IPS-15b (cell line): ENCODE results near the gene SPX.

Experiments used
- H3K27me3 ChIP-seq: one replicate; pipeline ENCODE4 v1.6.1; 2013; ENCODE audit warnings: low read length; ENCODE audit not compliant: control insufficient read depth, insufficient read depth
- H3K36me3 ChIP-seq: one replicate; pipeline ENCODE4 v1.6.1; 2013; ENCODE audit warnings: low read length; ENCODE audit not compliant: control insufficient read depth, insufficient read depth
- H3K4me1 ChIP-seq: one replicate; pipeline ENCODE4 v1.6.1; 2013; ENCODE audit warnings: mild to moderate bottlenecking, low read length; ENCODE audit not compliant: control insufficient read depth, insufficient read depth
- H3K4me3 ChIP-seq: one replicate; pipeline ENCODE4 v1.5.1; 2013; ENCODE audit warnings: low read depth, low read length
- H3K9ac ChIP-seq: one replicate; pipeline ENCODE4 v1.6.1; 2013; ENCODE audit warnings: low read depth, mild to moderate bottlenecking, low read length
- H3K9me3 ChIP-seq: one replicate; pipeline ENCODE4 v1.6.1; 2013; ENCODE audit warnings: mild to moderate bottlenecking, low read length; ENCODE audit not compliant: control insufficient read depth, insufficient read depth

Gene SPX

GRCh38 chr12:21541773-21542172 is 15.7 kb downstream of the SPX start:
- Histone ChIP-seq H3K4me1 (no peaks in the 10 kb centered on the region), H3K4me3 (no peak overlapping the region), H3K36me3 (no peaks in the 10 kb centered on the region), H3K27me3 (no peaks in the 10 kb centered on the region), H3K9me3 (no peaks in the 10 kb centered on the region), H3K9ac (no peak overlapping the region)

GRCh38 chr12:21542403-21542802 is 16.3 kb downstream of the SPX start:
- H3K27me3 ChIP-seq: no peaks in the 10 kb centered on the region
- no peak overlapping the region for H3K4me3 ChIP-seq
- H3K4me1 ChIP-seq: no peaks in the 10 kb centered on the region
- no peaks in the 10 kb centered on the region for H3K36me3 ChIP-seq
- H3K9me3 ChIP-seq: no peaks in the 10 kb centered on the region
- H3K9ac ChIP-seq: no peak overlapping the region

GRCh38 chr12:21543151-21543550 is 17.1 kb downstream of the SPX start:
- H3K9me3 ChIP-seq: no peaks in the 10 kb centered on the region
- H3K36me3 ChIP-seq: no peaks in the 10 kb centered on the region
- H3K4me1 ChIP-seq: no peaks in the 10 kb centered on the region
- no peak overlapping the region for H3K4me3 ChIP-seq
- H3K27me3 ChIP-seq: no peaks in the 10 kb centered on the region
- no peak overlapping the region for H3K9ac ChIP-seq

GRCh38 chr12:21545557-21545956 is 19.5 kb downstream of the SPX start:
- no peaks in the 10 kb centered on the region for H3K4me1 ChIP-seq
- H3K9me3 ChIP-seq: no peaks in the 10 kb centered on the region
- H3K36me3 ChIP-seq: no peaks in the 10 kb centered on the region
- no peaks in the 10 kb centered on the region for H3K27me3 ChIP-seq
- no peak overlapping the region for H3K4me3 ChIP-seq
- H3K9ac ChIP-seq: no peak overlapping the region

- Histone ChIP-seq H3K27me3 (no peaks in the 10 kb centered on the region), H3K9me3 (no peaks in the 10 kb centered on the region), H3K36me3 (no peaks in the 10 kb centered on the region), H3K4me1 (no peaks in the 10 kb centered on the region), H3K4me3 (no peak overlapping the region), H3K9ac (no peak overlapping the region)
Measured at GRCh38 chr12:21546716-21547115, 20.6 kb downstream of the SPX start.

GRCh38 chr12:21547437-21547836 is 21.3 kb downstream of the SPX start:
- no peaks in the 10 kb centered on the region for H3K27me3 ChIP-seq
- H3K4me1 ChIP-seq: no peaks in the 10 kb centered on the region
- no peaks in the 10 kb centered on the region for H3K9me3 ChIP-seq
- no peaks in the 10 kb centered on the region for H3K36me3 ChIP-seq
- no peak overlapping the region for H3K4me3 ChIP-seq
- H3K9ac ChIP-seq: no peak overlapping the region

GRCh38 chr12:21551841-21552465 is 25.9 kb downstream of the SPX start:
- Histone ChIP-seq H3K9me3 (no peaks in the 10 kb centered on the region), H3K36me3 (no peaks in the 10 kb centered on the region), H3K4me1 (no peaks in the 10 kb centered on the region), H3K9ac (no peak overlapping the region), H3K4me3 (no peak overlapping the region), H3K27me3 (no peaks in the 10 kb centered on the region)

- no peak overlapping the region for H3K4me3 ChIP-seq
- H3K9ac ChIP-seq: no peak overlapping the region
- H3K4me1 ChIP-seq: no peaks in the 10 kb centered on the region
- H3K27me3 ChIP-seq: no peaks in the 10 kb centered on the region
- no peaks in the 10 kb centered on the region for H3K9me3 ChIP-seq
- no peaks in the 10 kb centered on the region for H3K36me3 ChIP-seq
Measured at GRCh38 chr12:21552635-21553328, 26.7 kb downstream of the SPX start.

- no peaks in the 10 kb centered on the region for H3K27me3 ChIP-seq
- no peaks in the 10 kb centered on the region for H3K36me3 ChIP-seq
- H3K9ac ChIP-seq: no peak overlapping the region
- no peaks in the 10 kb centered on the region for H3K9me3 ChIP-seq
- H3K4me1 ChIP-seq: no peaks in the 10 kb centered on the region
- no peak overlapping the region for H3K4me3 ChIP-seq
Measured at GRCh38 chr12:21553329-21553675, 27.2 kb downstream of the SPX start.

- no peaks in the 10 kb centered on the region for H3K9me3 ChIP-seq
Measured at GRCh38 chr12:21558100-21558679, 32.1 kb downstream of the SPX start.

GRCh38 chr12:21559855-21560569 is 33.9 kb downstream of the SPX start:
- Histone ChIP-seq H3K4me3 (no peak overlapping the region), H3K4me1 (no peaks in the 10 kb centered on the region), H3K9ac (no peak overlapping the region), H3K27me3 (no peaks in the 10 kb centered on the region), H3K36me3 (no peaks in the 10 kb centered on the region), H3K9me3 (no peaks in the 10 kb centered on the region)

More at GRCh38 chr12:21558100-21558679, 32.1 kb downstream of the SPX start:
- no peaks in the 10 kb centered on the region for H3K4me1 ChIP-seq
- no peaks in the 10 kb centered on the region for H3K27me3 ChIP-seq
- no peak overlapping the region for H3K4me3 ChIP-seq
- no peak overlapping the region for H3K9ac ChIP-seq
- H3K36me3 ChIP-seq: no peaks in the 10 kb centered on the region

- H3K9ac ChIP-seq: no peak overlapping the region
- no peaks in the 10 kb centered on the region for H3K27me3 ChIP-seq
- no peak overlapping the region for H3K4me3 ChIP-seq
- H3K36me3 ChIP-seq: no peaks in the 10 kb centered on the region
- H3K9me3 ChIP-seq: no peaks in the 10 kb centered on the region
- no peaks in the 10 kb centered on the region for H3K4me1 ChIP-seq
Measured at GRCh38 chr12:21561158-21561557, 35.1 kb downstream of the SPX start.
